IPS-18c (cell line): ENCODE data around the gene S1PR5.

Source experiments
- H3K4me3 ChIP-seq: 2 replicates; pipeline ENCODE4 v1.7.0; 2013; ENCODE audit warnings: low read depth, mild to moderate bottlenecking, low read length, moderate library complexity; ENCODE audit not compliant: insufficient read depth
- H3K9me3 ChIP-seq: one replicate; pipeline ENCODE4 v1.6.1; 2013; ENCODE audit warnings: mild to moderate bottlenecking, low read length, moderate library complexity; ENCODE audit not compliant: control insufficient read depth, insufficient read depth

S1PR5 gene

DNA sequence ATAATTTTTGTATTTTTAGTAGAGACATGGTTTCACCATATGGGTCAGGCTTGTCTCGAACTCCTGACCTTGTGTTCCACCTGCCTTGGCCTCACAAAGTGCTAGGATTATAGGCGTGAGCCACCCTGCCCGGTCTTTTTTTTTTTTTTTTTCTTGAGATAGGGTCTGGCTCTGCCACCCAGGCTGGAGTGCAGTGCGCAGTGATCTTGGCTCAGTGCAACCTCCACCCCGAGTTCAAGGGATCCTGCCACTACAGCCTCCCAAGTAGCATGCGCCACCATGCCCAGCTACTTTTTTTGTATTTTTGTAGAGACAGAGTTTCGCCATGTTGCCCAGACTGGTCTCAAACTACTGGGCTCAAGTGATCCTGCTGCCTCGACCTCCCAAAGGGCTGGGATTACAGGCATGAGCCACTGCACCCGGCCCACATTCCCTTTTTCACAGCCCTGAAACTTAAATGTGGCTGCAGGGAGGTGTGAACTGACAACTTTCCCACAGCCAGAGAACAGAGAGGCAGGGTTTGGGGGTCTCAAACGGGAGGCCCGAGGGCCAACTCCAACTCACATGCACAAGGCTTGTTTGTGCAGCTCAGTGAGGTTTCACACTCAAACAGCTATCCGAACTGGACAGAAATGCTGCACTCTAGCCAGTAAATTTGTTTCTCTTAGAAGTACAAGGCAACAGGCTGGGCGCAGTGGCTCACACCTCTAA, 4.4 kb upstream of the S1PR5 start:
- Histone ChIP-seq H3K4me3 (no peak overlapping the region), H3K9me3 (no peaks in the 10 kb centered on the region)

DNA sequence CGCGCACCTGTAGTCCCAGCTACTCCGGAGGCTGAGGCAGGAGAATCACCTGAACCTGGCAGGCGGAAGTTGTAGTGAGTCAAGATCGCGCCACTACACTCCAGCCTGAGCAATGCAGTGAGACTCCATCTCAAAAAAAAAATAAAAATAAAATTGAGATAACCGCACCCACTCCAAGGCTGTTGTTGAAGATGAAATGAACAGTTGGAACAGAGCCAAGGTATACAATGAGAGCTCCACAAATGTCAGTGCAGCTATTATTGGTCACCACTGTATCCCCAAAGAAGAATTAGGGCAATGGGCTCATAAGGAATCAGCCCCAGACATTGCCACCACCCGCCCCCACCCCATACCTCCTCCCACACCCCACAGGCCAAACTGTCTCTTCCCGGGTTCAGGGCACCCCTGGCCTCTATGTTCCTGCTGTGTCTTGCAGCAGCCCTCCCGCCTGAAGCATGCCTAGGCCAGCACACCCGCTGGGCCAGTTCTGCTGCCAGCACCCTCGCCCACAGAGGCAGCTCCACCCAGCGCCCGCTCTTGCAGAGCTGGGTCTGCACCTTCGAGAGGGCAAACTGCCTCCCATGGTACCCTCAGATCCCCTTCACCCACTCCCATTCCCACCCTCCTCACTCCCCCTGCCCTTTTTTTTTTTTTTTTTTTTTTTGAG, 3.5 kb upstream of the S1PR5 start:
- no peak overlapping the region for H3K4me3 ChIP-seq
- no peaks in the 10 kb centered on the region for H3K9me3 ChIP-seq

DNA sequence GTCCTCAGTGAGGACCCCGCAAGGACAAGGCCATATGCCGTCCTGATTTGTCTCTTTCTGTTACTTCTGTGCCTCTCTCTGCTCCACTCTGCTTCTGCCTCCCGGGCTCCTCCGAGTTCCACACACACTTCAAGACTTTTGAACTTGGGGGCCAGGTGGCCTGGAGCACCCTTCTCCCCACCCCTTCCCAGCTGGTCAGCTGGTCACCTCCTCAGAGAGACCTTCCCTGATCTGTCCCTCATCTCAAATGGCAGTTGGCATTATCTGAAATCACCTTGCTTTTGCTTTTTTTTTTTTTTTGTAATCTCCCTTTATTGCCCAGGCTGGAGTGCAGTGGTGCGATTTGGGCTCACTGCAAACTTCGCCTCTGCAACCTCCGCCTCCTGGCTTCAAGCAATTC, 2.2 kb upstream of the S1PR5 start:
- H3K9me3 ChIP-seq: no peaks in the 10 kb centered on the region
- H3K4me3 ChIP-seq: no peak overlapping the region

DNA sequence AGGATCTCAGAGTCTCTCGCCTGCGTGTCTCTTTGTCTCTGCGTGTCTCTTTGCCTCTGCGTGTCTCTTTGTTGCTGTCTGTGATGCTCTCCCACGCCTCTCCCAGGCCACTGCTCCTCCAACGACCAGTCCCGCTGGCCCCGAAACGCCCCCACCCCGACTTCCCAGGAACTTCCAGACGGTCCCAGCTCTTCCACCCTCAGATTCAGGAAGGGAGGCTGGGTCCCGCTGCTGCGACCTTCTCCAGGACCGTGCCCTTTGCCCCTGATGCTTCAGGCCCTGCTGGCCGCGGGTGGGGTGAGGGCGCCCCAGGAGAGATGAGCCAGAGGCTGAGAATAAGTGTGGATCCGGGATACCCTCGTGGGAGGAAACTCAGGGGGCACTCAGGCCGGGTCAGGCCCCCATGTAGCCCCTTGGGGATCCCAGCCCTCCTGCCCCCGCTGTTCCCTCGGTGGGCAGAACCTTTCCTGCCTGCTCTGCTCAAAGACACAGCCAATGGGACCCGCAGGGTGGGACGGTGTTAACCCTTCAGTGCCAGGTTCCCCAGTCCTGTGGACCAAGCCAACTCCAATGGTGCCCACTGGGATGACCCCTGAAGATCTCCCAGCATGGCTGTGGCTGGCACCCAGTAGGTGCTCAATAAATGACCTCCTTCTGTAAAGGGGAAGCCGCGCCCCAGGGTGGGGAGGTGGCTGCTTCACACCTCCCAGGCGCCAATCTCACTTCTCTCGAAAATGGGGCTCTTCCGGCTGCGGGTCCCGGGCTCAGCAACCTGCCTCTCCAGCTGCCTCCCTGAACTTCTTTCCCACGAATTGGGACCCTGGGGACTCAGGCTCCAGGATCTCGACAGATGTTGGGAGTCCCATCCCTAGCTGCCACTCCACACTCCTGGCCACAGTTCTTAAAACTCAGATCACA, 1.5 kb upstream of the S1PR5 start:
- peak overlapping the region; percentile 60 for H3K4me3 ChIP-seq
- no peaks in the 10 kb centered on the region for H3K9me3 ChIP-seq

DNA sequence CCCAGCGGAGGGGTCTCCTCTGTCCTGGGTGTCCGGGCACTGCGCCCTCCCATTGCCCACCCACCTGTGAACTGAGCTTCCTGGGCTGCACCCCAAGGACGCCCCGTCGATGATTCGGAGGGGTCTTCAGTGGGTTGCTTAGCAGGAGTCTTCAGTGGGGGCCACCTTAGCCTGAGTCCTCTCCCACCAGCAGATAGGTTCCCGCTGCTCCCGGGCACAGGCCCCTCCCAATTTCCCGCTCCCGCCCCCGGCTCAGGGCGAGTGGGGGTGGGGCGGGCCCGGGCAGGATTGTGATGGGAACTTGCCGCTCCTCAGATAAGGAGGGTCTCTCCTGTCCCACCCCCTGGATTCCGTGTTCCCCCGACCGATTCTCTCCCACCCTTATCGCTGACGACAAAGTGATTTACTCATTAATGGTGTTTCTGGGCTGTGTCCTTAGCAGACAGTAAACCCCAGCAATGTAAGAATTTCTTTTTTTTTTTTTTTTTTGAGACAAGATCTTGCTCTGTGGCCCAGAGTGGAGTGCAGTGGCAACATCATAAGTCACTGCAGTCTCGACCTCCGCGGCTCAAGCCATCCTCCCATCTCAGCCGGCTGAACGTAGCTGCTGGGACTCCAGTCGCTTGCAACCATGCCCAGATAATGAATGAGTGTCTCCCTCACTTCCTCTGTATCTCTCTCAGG, 655 bp upstream of the S1PR5 start:
- H3K4me3 ChIP-seq: peak overlapping the region; percentile 60

GRCh38 chr19:10516671-10517286, 468 bp downstream of the S1PR5 start:
- H3K4me3 ChIP-seq: peak overlapping the region; percentile 60
- H3K9me3 ChIP-seq: no peaks in the 10 kb centered on the region

More for the DNA sequence above, 655 bp upstream of the S1PR5 start:
- no peaks in the 10 kb centered on the region for H3K9me3 ChIP-seq

DNA sequence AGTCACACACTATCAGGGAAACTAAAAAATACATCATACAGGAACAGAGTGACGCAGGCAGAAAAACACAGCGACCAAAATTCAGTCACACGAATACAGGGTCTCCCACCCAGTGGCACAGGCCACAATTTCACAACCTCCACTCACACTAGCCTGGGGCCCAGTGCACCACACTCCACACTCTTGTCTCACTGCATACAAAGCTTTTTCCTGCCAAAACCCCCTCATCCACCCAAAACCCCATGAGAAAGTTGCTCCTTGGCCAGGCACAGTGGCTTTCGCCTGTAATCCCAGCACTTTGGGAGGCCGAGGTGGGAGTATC, 1.2 kb downstream of the S1PR5 start:
- Histone ChIP-seq H3K9me3 (no peaks in the 10 kb centered on the region), H3K4me3 (no peak overlapping the region)

GRCh38 chr19:10514211-10515145, 2.8 kb downstream of the S1PR5 start:
- peak overlapping the region; percentile 62 for H3K4me3 ChIP-seq
- no peaks in the 10 kb centered on the region for H3K9me3 ChIP-seq

GRCh38 chr19:10513223-10513622, 4.0 kb downstream of the S1PR5 start:
- no peak overlapping the region for H3K4me3 ChIP-seq
- no peaks in the 10 kb centered on the region for H3K9me3 ChIP-seq

- Histone ChIP-seq H3K9me3 (no peaks in the 10 kb centered on the region), H3K4me3 (no peak overlapping the region)
Measured at GRCh38 chr19:10510301-10510802, 6.9 kb downstream of the S1PR5 start.

DNA sequence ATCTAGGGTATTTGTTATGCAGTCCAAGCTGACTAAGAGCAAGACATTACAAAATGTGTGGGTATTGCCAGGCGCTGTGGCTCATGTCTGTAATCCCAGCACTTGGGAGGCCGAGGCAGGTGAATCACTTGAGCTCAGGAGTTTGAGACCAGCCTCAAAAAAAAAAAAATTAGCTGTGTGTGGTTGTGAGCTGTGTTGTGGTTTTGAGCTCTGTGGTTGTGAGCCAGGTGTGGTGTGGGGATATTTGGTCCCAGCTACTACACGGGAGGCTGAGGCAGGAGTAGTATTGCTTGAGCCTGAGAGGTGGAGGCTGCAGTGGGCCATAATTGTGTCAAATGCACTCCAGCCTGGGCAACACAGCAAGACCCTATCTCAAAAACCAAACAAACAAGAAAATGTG, 8.5 kb downstream of the S1PR5 start:
- H3K9me3 ChIP-seq: no peaks in the 10 kb centered on the region
- no peak overlapping the region for H3K4me3 ChIP-seq

- Histone ChIP-seq H3K4me3 (no peak overlapping the region), H3K9me3 (no peaks in the 10 kb centered on the region)
Measured at GRCh38 chr19:10508036-10508435, 9.2 kb downstream of the S1PR5 start.

- Histone ChIP-seq H3K4me3 (no peak overlapping the region), H3K9me3 (no peaks in the 10 kb centered on the region)
Measured at GRCh38 chr19:10505583-10506229, 11.5 kb downstream of the S1PR5 start.

DNA sequence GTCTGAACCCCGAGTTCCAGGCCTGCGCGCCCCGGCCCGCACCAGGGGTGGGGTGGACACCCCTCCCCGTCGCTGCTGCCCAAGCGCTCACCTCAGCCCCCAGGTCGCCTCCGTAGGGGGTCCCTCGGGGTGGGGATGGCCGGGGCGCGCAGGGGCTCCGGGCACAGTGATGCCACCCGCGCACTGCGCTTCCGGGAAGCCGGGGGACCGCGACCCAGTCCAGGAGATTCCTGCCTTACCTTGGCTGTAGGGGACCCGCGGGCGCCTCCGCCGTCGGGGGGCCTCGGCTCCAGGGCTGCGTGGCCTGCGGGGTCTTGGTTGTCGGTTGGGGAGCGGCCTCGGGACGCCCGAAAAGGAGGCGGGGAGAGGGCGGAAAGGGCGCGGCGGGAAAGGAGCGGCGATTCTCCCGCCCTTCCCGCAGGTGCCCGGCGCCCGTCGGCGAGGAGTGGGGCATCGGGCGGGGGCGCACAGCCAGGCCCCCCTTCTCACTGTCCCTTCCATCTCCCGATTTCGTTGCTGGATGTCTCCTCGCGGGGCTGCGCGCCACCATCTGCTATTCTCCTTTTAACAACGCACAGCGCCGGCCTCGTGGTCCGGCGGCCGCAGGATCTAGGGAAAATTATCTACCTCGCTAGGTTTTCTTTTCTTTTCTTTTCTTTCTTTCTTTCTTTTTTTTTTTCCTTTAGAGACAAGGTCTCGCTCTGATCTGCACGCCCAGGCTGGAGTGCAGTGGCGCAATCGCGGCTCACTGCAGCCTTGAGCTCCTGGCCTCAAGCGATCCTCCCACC, 14.1 kb downstream of the S1PR5 start, which contains the start of gene KEAP1:
KEAP1 (minus strand) TSS at position 355 of the 788 bp plus-strand sequence. CDS start 3,323 bp downstream, outside the sequence.
- Histone ChIP-seq H3K4me3 (peak within 1 kb of the TSS; percentile 93), H3K9me3 (no peaks in the 10 kb centered on the region)

DNA sequence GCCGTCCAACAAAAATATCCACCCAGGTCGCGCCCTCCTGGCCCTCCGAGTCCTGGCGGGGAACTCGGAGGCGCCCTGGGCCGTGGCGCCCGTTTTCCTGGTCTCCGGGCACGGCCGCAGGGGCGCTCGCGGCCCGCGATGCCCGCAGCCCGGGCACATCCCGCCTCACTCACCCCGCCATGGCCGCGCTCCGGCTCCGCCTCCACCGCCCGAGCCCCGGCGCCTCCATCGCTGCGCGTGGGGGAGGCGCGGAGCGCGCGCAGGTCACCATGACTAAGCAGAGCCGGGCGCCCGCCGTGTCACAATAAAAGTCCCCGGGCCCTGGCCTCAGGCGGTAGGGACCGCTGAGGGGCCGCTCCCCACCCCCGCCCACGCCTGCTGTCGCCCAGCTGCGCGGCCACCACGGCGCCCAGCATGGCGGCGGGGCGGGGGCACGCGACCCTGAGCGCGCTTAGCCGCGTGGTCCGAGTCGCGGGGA, 14.7 kb downstream of the S1PR5 start:
- Histone ChIP-seq H3K9me3 (no peaks in the 10 kb centered on the region), H3K4me3 (peak overlapping the region; percentile 93)
